A204.1 (cell line): Measurements from ENCODE around the gene SCN10A.

Source experiments
- FAIRE-seq: peaks from 2 replicates; lab custom pipeline; 2012; peaks lifted over from hg19 to GRCh38; lab: Jason Lieb, UNC

The SCN10A gene

GRCh38 chr3:38816026-38816425, at the start of gene SCN10A:
SCN10A (minus strand) TSS chr3:38816217; CDS start chr3:38794010, 22,207 bp downstream.
- no peak for FAIRE-seq

GRCh38 chr3:38853011-38853410, 37.0 kb upstream of the SCN10A start:
- no peak for FAIRE-seq

DNA sequence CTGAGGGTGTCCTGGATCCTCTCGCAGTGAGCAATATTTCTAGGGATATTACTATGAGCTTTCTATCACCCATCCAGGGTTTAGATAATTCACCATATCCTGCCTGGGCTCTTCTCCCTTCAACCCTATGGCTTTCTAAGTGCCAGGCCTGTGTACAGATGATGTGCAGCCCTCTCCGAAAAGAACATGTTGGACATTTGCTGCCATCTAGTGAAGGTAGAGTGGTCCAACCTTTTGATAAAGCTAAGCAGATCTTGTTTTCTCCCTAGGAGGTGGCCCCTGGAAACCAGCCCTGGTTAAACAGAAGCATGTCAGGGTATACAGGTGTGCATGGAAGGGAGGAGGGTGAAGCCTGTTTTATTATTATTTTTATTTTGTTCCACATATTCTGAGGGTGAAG, 27.9 kb upstream of the SCN10A start:
- FAIRE-seq, result no peak

DNA sequence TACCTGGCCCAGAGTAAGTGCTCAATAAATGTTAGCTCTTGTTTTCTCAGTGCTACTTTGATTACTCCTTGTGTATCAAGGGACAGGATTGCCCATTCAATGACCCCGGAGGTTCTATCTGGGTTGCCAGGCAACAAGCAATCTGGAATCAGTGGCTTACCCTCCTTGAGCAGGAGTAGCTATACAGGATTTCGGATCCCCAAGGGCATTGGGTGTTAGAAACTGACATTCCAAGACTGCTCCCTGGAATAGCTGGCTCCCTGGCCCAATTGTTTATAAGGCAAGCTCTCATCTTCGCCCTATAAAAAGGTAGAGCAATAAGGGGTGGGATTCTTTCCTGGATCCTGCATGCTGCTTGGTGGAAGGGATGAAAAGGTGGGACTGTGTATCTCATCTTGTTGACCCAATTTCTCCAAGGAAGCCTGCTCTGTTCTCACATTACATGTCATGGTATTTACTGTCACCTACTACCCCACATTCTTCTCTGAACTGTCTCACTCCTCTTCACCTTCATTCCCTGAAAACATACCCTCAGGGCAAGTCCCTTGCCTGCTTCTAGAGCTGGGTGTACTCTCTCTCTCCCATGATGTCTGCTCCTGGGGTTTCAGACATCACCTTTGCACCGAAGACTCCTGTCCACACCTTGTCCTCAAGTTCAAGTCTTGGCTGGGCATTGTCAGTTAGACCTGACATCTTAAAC, 26.4 kb upstream of the SCN10A start:
- FAIRE-seq, result no peak

GRCh38 chr3:38840987-38841386, 25.0 kb upstream of the SCN10A start:
- no peak for FAIRE-seq

DNA sequence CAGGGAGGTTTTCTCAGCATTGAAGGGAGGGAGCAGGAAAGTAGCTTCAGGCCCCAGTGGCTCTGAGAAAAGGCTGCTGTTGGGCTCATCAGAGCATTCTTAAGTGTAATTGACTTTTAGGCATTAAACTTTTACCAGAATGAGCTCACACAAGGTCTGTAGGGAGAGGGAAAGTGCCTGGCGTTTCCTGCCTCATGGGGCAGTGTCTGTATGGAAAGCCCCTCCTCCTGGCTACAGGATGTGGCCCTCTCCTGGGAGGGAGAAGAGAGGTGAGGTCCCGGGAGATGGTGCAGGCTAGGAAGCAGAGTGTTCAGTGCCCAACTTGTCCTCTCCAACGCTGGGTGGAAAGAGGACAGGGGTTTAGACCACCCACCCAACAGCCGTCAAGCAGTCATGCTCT, 21.3 kb upstream of the SCN10A start:
- no peak for FAIRE-seq

DNA sequence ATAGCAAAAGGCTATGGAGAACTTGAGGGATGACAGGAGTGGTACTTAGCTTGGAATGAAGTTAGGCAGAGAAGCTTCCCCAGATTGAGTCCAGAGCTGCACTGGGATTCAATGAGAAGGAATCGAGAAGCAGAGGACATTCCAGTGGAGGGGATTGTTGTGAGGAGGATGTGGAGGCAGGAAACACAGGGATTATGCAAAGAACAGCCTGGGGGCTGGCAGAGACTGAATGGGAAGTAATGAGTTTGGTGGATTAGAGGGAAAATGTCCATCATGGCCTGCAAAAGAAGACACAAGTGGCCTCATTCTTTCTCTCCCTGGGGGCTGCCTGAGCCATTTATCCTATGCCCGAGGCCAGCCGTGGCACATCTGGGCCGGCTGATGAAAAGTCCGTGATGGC, 20.5 kb upstream of the SCN10A start:
- no peak for FAIRE-seq

- no peak for FAIRE-seq
These were observed 19.9 kb upstream of the SCN10A start for GRCh38 chr3:38835939-38836338.

GRCh38 chr3:38834717-38835116, 18.7 kb upstream of the SCN10A start:
- FAIRE-seq, result no peak

DNA sequence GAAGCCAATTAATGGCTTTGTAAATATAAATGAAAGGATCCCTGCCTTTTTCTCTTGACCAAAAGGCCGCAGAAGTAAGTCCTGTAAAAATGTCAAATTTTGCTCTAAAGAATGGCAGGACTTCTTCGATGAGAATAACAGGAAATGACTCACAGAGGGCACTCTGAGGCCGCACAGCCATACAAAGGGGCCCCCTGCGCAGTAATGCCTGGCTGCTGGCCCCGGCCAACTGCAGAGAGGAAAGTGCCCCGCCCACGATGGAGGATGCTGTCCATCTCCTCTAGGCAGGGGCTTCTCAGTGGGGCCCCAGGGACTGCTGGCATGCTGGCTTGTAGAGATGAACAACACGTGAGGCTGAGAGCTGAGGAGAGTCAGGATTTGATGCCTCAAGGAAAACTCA, 18.1 kb upstream of the SCN10A start:
- no peak for FAIRE-seq

GRCh38 chr3:38829404-38829803, 13.4 kb upstream of the SCN10A start:
- no peak for FAIRE-seq

- no peak for FAIRE-seq
These were observed 12.7 kb upstream of the SCN10A start for GRCh38 chr3:38828681-38829080.

- no peak for FAIRE-seq
These were observed 11.8 kb upstream of the SCN10A start for GRCh38 chr3:38827791-38828190.

DNA sequence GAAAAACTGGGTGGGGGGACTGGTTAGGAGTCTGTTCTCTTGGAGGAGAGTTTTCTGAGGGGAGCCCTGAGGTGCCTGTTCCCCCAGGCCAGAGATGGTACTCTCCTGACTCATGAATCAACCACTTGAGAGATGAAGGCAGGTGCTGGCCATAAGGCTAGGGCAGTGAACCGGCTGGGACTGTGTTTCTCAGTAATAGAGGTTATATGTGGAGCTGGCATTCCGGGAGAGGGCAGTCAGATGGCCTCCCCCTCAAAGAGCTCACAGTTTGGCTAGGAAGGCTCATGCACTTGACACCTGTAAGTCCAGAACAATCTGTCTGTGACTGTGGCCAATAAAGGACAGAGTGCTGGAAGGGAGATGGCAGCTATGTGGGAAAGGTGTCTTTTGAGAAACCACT, 10.0 kb upstream of the SCN10A start:
- FAIRE-seq, result no peak

- FAIRE-seq, result no peak
These were observed 8.3 kb upstream of the SCN10A start for GRCh38 chr3:38824349-38824748.

DNA sequence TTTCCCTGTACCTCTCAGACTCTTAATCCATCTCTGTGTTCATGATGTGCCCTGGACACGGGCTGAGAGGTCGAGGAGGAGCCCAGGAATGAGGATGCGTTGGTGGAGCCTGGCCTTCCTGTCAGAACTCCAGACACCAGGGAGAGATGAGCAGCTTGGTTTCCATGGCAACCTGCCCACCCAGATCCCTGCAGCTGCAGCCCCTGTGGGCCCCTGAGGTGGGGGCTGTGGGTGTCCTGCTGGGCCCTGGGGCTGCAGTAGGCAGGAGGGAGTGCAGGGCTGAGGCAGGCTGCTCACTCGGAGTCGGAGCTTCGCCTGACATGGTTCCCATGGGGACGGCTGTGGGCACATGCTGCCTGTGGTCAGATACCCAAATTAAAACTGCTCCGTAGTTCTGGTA, 7.7 kb upstream of the SCN10A start:
- FAIRE-seq, result no peak

DNA sequence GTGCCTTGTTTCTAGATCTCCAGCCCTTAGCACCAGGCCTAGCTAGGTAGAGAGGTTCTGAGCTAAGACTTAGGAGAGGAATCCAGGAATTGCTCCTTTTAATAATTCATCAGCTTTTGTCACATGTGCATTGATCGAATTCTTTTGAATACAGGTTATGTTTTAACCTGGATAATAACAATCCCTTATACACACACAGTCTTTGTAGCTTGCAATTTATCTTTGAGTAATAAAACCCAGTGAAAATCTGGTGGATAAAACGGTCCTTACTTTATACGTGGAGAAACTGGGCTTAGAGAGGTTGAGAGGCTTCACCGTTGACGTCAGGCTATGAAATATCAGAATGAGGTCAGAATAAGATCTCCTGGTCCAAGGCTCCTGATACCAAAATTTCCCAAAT, 7.2 kb upstream of the SCN10A start:
- FAIRE-seq, result no peak

- FAIRE-seq, result no peak
These were observed 4.2 kb downstream of the SCN10A start for GRCh38 chr3:38811822-38812221.

- FAIRE-seq, result no peak
These were observed 10.1 kb downstream of the SCN10A start for GRCh38 chr3:38805765-38806386.

DNA sequence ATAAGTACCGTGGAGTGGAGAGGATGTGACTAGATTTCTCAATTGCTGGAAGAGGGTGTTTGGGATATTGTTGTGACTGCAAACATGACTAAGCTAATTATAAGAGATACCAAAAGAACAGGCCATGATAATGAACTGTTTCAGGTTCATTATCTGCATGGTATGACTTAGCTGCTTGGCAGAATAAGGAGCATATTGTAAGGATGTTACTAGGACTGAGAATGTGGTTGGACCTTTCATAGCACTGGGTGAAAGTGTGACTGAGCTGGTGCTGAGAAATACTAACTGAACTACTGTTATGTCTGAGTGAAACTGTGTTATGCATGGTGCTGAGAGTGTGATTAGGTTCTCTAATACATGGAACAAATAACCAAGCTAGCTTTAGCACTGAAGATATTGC, 11.0 kb downstream of the SCN10A start:
- no peak for FAIRE-seq

- FAIRE-seq, result no peak
These were observed 15.5 kb downstream of the SCN10A start for GRCh38 chr3:38800511-38800910.

- FAIRE-seq, result no peak
These were observed 22.3 kb downstream of the SCN10A start for GRCh38 chr3:38793721-38794120.

DNA sequence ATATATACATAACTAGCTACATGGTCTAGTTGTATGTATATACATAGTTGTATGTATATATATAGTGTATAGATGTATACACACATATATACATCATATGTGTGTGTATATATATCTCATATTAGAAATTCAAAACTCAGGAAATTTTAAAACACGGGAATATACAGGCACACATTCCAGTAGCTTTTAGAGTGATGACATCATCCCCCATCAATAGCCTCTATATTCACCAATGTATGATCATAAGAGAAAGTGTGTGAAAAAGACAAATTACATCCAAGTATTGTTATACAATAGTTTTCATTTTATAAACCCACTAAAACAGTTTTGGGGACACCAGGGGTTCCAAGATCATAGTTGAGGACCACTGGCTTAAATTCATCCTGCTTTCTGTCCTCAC, 23.0 kb downstream of the SCN10A start:
- no peak for FAIRE-seq

GRCh38 chr3:38782148-38782547, 33.9 kb downstream of the SCN10A start:
- no peak for FAIRE-seq
